T47D (cell line): Measurements from ENCODE around the gene GPX6.
"Not testable (repeated sequence)": the region's sequence is repeated elsewhere in the genome, so short reads cannot be mapped to it uniquely, and the experiment has no call there.

Experiments
- DNase-seq, 2 experiments: peaks; one replicate each; pipeline versions ENCODE4 v3.0.0 to v3.0.0-alpha.2; 2011 to 2012; ENCODE audit warnings: low read depth in 1 of 2, low spot score in 1 of 2
- JUND ChIP-seq: IDR thresholded peaks from 2 replicates; pipeline ENCODE4 v1.6.1; 2012; ENCODE audit warnings: low read depth
- in situ Hi-C: cut with HindIII; loops from 2 replicates; pipeline ENCODE4 v1.10.0; 2016; ENCODE audit warnings: low sequenced_read_pairs, low pct_unique_long_range_greater_than_20kb

The GPX6 gene

DNA sequence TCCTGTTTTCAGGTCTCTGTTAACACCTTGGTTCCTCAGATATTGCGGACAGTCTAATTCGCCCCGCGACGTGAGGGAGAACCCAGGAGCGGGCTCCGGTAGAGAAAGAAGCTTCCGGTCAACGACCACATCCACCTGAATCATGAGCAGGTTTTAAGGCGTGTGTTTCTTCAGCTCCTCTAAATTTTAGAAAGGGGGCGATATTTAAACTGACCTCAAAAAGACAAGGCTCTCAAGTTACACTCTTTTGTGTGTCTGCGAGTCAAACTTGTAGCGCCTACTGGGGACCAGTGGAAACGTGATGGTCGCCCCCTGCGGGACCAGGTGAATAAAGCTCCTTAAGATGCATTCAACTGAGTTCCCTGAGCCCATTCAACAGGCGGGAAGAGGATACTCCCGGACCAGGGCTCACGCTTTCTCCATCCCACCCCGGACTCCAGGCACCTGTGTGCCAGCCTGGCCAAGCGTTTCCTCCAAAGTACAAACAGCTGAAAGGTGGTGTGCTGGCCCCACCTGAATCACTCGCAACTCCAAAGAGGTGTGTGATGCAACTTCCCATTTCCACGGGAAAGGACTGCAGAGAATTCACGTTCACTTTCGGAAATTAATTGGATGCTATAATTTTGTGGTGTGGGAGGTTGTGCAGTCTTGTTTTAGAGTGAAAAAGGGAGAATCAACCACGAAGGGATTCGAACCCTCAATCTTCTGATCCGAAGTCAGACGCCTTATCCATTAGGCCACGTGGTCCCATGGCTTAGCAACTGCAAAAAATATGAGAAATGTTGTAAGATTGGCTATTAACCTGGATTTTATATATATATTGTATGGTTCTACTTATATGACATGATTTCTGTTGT is 27.1 kb upstream of the GPX6 start:
- TF ChIP-seq JUND = no peak
- DNase-seq = peak; percentile 31 to 85
- in situ Hi-C loops = no loop called here

DNA sequence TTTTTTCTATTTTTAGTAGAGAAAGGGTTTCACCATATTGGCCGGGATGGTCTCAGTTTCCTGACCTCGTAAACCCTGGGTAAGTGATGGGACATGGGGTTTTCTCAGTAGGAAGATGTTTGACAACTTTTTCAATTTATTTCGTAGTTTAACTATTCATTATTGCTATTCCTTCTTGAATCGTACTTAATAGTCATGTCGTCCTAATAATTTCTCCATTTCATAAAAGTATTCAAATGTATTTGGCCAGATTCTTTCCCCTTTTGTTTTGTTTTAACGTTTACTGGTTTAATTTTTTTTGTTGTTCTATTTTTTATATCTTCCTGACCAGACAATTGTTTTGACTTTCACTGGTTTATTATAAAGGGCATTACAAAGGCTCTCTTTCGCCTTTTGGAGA is 26.4 kb upstream of the GPX6 start:
- TF ChIP-seq JUND = no peak

DNA sequence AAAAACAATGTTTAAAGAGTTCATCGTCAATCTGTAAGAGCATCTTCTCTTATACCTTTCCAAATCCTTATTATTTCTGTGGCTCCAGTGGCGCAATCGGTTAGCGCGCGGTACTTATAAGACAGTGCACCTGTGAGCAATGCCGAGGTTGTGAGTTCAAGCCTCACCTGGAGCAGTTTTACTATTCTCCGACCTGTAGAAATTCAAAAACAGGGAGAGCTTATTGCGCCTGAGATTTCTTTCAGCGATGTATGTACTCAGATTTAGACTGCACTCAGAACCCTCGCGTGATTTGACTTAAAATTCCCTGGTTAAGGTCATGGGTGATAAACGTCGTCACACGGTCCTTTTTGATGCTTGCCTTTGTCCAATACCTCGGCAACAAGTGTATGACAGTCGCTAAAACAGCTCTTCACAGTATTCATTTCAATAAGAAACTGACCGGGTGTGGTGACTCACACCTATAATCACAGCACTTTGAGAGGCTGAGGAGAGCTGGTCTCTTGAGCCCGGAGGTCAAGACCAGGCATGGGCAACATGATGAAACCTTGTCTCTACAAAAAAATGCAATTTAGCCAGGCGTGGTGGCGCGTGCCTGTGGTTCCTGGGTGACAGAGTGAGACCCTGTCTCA is 22.0 kb upstream of the GPX6 start:
- in situ Hi-C loops = no loop called here
- DNase-seq = peak in 1 of 2 experiments; percentile 10
- no peak for TF ChIP-seq JUND

More for the DNA sequence above, 26.4 kb upstream of the GPX6 start:
- in situ Hi-C loops = no loop called here
- no peak for DNase-seq

DNA sequence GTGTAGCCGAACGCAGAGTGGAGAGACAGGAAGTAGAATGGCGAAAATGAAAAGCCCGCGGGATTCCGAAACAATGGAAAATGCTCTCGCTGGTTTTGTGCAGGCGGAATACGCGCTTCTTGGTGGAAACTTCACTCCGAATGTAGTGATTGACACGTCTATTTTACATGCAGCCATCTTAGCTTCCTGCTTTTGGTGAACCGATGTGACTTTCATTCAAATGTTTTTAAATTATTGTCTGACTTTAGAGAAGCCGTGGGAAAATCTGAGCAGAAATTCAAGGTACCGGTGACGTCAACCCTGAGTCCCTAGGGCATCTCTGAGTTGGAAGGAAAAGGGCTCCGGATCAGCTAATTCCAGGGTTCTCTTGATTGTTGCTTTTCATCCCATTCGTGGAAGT is 21.5 kb upstream of the GPX6 start:
- TF ChIP-seq JUND = no peak
- in situ Hi-C loops = no loop called here
- no peak for DNase-seq

DNA sequence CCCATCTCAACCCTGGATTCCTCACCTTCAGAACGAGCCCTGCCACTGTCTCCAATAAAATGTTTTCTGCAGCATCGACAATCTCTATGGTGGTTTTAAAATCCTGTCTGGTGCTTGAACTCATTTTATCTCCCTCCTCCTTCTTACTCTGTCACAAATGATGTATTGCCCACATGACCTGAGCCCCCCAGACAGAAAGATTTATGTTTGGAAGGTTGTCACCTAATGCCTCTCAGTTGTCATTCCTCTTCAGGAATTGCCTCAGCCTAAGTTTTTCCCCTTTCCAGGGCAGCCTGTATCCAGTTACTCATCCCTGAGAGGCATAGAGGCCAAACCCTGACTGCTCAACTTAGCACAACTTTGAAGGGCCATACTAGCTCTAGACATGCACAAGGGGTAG is 19.3 kb upstream of the GPX6 start:
- TF ChIP-seq JUND = no peak
- in situ Hi-C loops = no loop called here

DNA sequence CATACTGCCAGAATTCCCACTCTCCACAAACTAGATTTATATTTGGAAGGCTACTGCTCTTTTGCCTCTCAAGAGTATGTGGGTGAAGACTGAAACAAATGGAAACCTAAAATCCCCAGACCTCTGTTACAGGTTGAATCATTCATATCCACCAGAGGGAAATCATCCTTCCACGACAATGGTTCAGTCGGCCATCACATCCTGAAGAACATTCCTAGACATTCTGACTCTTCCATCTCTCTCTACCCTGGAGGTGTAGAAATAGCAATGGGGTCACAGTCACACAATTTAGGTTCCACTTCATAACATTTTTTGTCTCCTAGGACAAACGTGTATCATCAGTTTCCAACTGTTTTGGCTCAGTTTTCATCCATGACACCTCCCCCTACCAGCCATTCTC is 18.7 kb upstream of the GPX6 start:
- DNase-seq = no peak
- in situ Hi-C loops = no loop called here
- TF ChIP-seq JUND = no peak

More for the DNA sequence above, 19.3 kb upstream of the GPX6 start:
- no peak for DNase-seq

DNA sequence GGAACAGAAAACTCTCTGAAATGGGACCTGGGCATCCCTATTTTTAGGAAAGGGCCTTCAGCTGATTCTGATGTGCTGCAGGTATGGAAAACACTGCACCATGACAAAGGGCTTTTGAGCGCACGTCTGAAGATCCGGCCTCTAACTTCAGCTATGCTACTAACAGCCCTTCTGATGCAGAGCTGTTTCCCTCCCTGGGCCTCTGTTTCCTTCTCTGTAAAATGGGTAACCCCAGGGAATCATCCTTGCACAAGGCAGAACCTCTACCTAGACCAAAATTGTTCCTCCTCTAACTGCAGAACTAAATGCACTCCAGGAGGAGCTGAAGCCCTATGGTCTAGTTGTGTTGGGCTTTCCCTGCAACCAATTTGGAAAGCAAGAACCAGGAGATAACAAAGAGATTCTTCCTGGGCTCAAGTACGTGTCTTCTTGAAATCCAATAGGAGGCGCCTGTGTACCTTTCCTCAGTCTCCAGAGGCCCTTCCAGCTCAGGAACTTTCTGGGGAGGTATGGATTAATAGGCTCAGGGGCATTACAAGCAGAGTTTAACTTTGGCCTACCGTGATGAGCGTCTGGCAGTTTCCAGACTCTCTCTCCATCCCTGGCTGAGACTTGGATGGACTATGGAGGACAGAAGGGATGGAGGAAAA is 16.0 kb upstream of the GPX6 start:
- DNase-seq = no peak
- in situ Hi-C loops = no loop called here
- TF ChIP-seq JUND = no peak

DNA sequence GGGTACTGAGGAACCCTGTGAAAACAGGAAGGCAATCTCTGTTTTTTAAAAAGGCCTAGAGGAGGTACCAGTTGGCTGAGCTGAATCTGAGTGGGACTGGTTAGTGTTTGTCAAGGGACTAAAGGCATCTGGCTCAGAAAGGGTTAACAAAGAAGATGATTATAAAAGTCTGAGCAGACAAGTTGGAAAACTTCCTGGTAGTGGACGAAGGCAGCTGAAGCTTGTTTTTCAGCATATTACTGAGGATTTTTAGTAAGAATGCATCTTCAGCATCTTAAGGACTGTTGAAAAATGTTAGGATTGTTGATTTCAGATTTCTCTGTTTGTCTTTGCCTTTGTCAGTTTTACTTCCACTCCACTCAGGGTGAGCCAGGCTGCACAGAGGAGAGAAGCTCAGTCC is 15.2 kb upstream of the GPX6 start:
- DNase-seq = no peak
- in situ Hi-C loops = no loop called here
- no peak for TF ChIP-seq JUND

DNA sequence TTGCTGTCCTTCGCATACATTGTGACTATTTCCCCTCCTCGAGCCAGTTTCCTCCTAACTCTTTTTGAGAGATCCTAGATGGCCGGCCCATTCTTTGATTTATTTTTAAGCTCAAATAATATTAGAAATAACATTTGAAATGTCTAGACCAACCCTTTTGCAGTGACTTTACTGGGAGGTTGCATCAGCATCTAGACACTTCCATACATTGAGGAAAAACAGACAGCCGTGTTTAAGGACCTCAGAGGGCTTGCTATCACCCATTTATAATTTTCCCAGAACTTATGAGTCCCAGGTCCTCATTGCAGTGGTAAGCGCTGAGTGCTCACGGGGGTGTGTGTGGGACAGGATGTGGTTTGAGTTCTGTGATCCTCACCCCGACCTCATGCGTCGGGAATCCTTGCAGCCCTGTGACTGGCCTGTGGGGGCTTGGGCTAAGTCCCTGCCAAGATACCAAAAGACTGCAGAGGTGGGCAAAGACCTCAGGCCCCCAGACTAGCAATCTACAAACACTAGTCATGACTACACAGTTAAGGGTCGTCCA is 10.0 kb upstream of the GPX6 start, which contains the start of gene GPX5:
TSS of gene GPX5 (plus strand) at position 386 of the 544 bp plus-strand sequence. CDS start at position 519, 133 bp downstream.
- no peak for DNase-seq
- in situ Hi-C loops = no loop called here

DNA sequence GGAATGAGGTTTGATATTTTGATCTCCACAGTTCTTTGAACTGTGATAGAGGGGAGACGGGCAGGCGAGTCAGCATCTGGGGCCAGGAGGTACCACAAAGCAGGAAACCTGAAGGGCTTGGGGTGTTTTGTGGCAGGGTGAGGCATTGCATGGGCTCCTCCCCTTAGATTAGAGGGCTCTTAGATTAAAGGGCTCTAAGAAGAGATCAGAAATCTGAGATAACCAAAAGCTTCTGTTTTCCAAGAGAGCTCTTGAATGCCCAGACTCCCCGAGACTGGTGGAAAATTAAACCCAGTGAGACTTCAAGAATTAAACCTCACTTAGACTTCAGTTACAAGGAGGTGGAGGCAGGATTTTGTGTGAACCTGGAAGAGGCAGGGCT is 7.6 kb upstream of the GPX6 start:
- no peak for DNase-seq
- in situ Hi-C loops = no loop called here
- TF ChIP-seq JUND = no peak

More for the DNA sequence above, 10.0 kb upstream of the GPX6 start, which contains the start of gene GPX5:
- no peak for TF ChIP-seq JUND

DNA sequence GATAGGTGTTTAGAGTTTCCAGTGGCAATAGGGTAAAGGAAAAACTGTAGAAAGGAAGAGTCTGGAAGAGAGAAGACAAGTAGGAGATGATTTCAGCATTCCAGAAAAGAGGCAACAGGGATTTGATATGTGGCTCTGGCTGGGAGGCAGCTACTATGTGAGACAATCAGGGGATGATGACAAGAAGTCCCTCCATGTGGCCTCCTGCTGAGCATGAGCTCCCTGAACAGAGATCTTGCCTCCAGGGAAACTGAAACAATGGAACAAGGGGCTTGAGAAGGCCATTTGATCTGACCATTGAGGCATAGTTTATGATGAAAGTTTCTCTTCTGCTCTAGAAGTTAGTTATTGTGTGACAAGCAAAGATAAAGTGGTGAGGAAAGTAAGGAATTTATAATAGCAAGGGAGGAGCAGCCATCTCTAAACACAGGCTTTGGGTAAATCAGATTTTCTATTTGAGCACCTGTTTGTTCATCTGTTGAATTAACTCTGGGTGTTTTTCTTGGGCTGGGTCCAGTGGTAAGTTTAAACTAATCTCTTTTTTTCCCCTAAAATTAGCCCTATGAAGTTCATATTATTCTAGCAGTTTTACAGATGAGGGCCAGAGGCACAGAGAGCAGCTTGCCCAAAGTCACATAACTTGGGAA is 7.1 kb upstream of the GPX6 start:
- in situ Hi-C loops = no loop called here
- DNase-seq = no peak
- no peak for TF ChIP-seq JUND

DNA sequence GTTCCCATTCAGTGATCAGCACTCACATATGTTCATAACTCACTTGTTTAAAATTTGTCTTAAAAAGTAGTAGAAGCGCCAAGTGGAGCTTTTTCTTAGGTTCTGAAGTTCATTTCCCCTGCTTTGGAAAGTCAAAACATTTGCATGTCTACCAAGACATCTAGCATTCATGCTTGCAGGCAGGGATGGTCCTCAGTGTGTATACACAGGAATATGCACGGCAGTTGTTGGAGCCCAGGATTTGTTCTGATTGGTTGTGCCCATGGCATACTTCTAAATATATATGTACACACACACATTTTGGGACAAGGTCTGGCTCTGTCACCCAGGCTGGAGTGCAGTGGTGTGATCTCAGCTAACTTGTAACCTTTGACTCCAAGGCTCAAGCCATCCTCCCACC is 2.4 kb upstream of the GPX6 start:
- no peak for TF ChIP-seq JUND
- no peak for DNase-seq
- in situ Hi-C loops = no loop called here

DNA sequence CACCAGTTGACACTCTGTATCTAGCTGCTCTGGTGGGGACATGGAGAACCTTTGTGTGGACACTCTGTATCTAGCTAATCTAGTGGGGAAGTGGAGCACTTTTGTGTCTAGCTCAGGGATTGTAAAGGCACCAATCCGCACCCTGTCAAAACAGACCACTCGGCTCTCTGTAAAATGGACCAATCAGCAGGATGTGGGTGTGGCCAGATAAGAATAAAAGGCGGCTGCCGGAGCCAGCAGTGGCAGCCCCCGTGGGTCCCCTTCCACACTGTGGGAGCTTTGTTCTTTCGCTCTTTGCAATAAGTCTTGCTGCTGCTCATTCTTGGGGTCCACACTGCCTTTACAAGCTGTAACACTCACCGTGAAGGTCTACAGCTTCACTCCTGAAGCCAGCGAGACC is 3.2 kb downstream of the GPX6 start:
- in situ Hi-C loops, DNase-seq: not testable (repeated sequence)
